HepG2 (cell line): Measurements from ENCODE around the gene AP3B1. TPM values are rescaled to one million over a fixed set of nuclear protein-coding genes. Genes with fewer than 3 reads are reported as not detected.
A peak's percentile ranks its signal among the peaks of the same experiment; 100 is the strongest.

Experiments
- ATF7-NPFF ChIP-seq: sonication (generic); formaldehyde crosslinking; IDR thresholded peaks from 2 replicates; pipeline ENCODE4 v1.8.1; 2023; ENCODE audit warnings: mild to moderate bottlenecking, low read depth, missing genetic modification reagents, moderate library complexity
- BCL6 ChIP-seq: IDR thresholded peaks from 2 replicates; pipeline ENCODE4 v1.6.1; 2016; ENCODE audit warnings: missing genetic modification reagents, missing compliant biosample characterization
- DPF2 ChIP-seq: sonication (generic); formaldehyde crosslinking; IDR thresholded peaks from 2 replicates; pipeline ENCODE4 v1.4.0; 2020; ENCODE audit warnings: mild to moderate bottlenecking, low read depth, missing genetic modification reagents, borderline replicate concordance
- FOXP1 ChIP-seq, 2 experiments: fragments of 450-650 bp in 1 of 2; IDR thresholded peaks; 2 replicates each; pipeline ENCODE4 v1.6.1; 2017 to 2018; ENCODE audit warnings: antibody characterized with exemption in 1 of 2
- HOXA5 ChIP-seq: sonication (generic); formaldehyde crosslinking; IDR thresholded peaks from 2 replicates; pipeline ENCODE4 v1.4.0; 2020; ENCODE audit warnings: missing genetic modification reagents
- HOXA7 ChIP-seq: sonication (generic); formaldehyde crosslinking; IDR thresholded peaks from 2 replicates; pipeline ENCODE4 v1.8.1; 2022; ENCODE audit warnings: mild to moderate bottlenecking, missing genetic modification reagents, moderate library complexity
- ISX ChIP-seq: sonication (generic); formaldehyde crosslinking; conservative IDR thresholded peaks from 2 replicates; pipeline ENCODE4 v1.5.0; 2020; ENCODE audit warnings: missing genetic modification reagents
- KAT8 ChIP-seq: IDR thresholded peaks from 2 replicates; pipeline ENCODE4 v1.6.1; 2016; ENCODE audit warnings: missing genetic modification reagents, missing compliant biosample characterization
- MAFK ChIP-seq, 2 experiments: IDR thresholded peaks in 1 of 2; conservative IDR thresholded peaks in 1 of 2; 2 replicates each; pipeline ENCODE4 v1.6.1; 2011; ENCODE audit warnings: improper control_type of control experiment in 2 of 2, low read length in 2 of 2
- MEF2D ChIP-seq: sonication (generic); formaldehyde crosslinking; IDR thresholded peaks from 2 replicates; pipeline ENCODE4 v1.5.1; 2020; ENCODE audit warnings: mild to moderate bottlenecking, missing genetic modification reagents
- NFIC ChIP-seq: IDR thresholded peaks from 2 replicates; pipeline ENCODE4 v1.6.1; 2012; ENCODE audit warnings: mild to moderate bottlenecking, low read length, inconsistent platforms
- RERE ChIP-seq: IDR thresholded peaks from 2 replicates; pipeline ENCODE4 v1.6.1; 2016; ENCODE audit warnings: low read depth, missing genetic modification reagents, missing compliant biosample characterization
- RFXAP ChIP-seq: sonication (generic); formaldehyde crosslinking; IDR thresholded peaks from 2 replicates; pipeline ENCODE4 v1.4.0; 2020; ENCODE audit warnings: missing genetic modification reagents, borderline replicate concordance
- RORA ChIP-seq: sonication (generic); formaldehyde crosslinking; IDR thresholded peaks from 2 replicates; pipeline ENCODE4 v1.5.0; 2020; ENCODE audit warnings: mild to moderate bottlenecking, missing genetic modification reagents, moderate library complexity
- SALL1 ChIP-seq: sonication (generic); formaldehyde crosslinking; IDR thresholded peaks from 2 replicates; pipeline ENCODE4 v1.8.0; 2022; ENCODE audit warnings: mild to moderate bottlenecking, missing genetic modification reagents
- SAP130 ChIP-seq: IDR thresholded peaks from 2 replicates; pipeline ENCODE4 v1.6.1; 2016; ENCODE audit warnings: low read depth
- SKI ChIP-seq: fragments of 450-650 bp; IDR thresholded peaks from one replicate; pipeline ENCODE4 v1.6.1; 2018; ENCODE audit warnings: mild to moderate bottlenecking; ENCODE audit not compliant: partially characterized antibody
- ZBTB7B ChIP-seq: sonication (generic); formaldehyde crosslinking; IDR thresholded peaks from 2 replicates; pipeline ENCODE4 v1.4.0; 2020; ENCODE audit warnings: missing genetic modification reagents
- ZKSCAN8 ChIP-seq: IDR thresholded peaks from 2 replicates; pipeline ENCODE4 v1.6.1; 2016; ENCODE audit warnings: borderline replicate concordance, missing genetic modification reagents, missing compliant biosample characterization
- ZNF121 ChIP-seq: sonication (generic); formaldehyde crosslinking; IDR thresholded peaks from 2 replicates; pipeline ENCODE4 v1.5.0; 2020; ENCODE audit warnings: mild to moderate bottlenecking, missing genetic modification reagents
- ZNF205 ChIP-seq: IDR thresholded peaks from 2 replicates; pipeline ENCODE4 v1.6.1; 2018; ENCODE audit warnings: missing biosample characterization, missing genetic modification reagents
- ZNF296 ChIP-seq: sonication (generic); formaldehyde crosslinking; conservative IDR thresholded peaks from 2 replicates; pipeline ENCODE4 v1.5.0; 2020; ENCODE audit warnings: mild to moderate bottlenecking, missing genetic modification reagents
- ZSCAN21 ChIP-seq: sonication (generic); formaldehyde crosslinking; IDR thresholded peaks from 2 replicates; pipeline ENCODE4 v1.8.0; 2022; ENCODE audit warnings: mild to moderate bottlenecking, missing genetic modification reagents, moderate library complexity, borderline replicate concordance
- ZSCAN25 ChIP-seq: sonication (generic); formaldehyde crosslinking; IDR thresholded peaks from 2 replicates; pipeline ENCODE4 v1.8.0; 2022; ENCODE audit warnings: mild to moderate bottlenecking, missing genetic modification reagents
- ZZZ3 ChIP-seq: sonication (generic); formaldehyde crosslinking; IDR thresholded peaks from 2 replicates; pipeline ENCODE4 v1.4.0; 2020; ENCODE audit warnings: missing genetic modification reagents, mild to moderate bottlenecking, borderline replicate concordance
- polyA plus RNA-seq, 8 experiments: library from polyadenylated mRNA; depleted of rRNA in 3 of 8; stranded (reverse) in 7 of 8; unstranded in 1 of 8; fragments of >200 nt; fragmentation: Illumina TruSeq in 4 of 8; extraction: Trizol in 4 of 8; gene quantifications; 2 replicates each; pipeline versions ENCODE4 v1.2.1 to v1.2.3, GENCODE V29; 2011 to 2016; ENCODE audit warnings: low read depth in 4 of 8, missing spikeins in 1 of 8, mixed read lengths in 1 of 8; ENCODE audit not compliant: insufficient read depth in 1 of 8
- total RNA-seq, 5 experiments: library from RNA; depleted of rRNA; stranded (reverse); fragments of >200 nt; fragmentation: Illumina TruSeq; extraction: Trizol; gene quantifications; 2 replicates each; pipeline ENCODE4 v1.2.3, GENCODE V29; 2016; ENCODE audit warnings: low read depth in 1 of 5
- TF ChIP-seq, protein P1 (sequence below): sonication (generic); formaldehyde crosslinking; IDR thresholded peaks from 2 replicates; pipeline ENCODE4 v1.4.0; 2020; ENCODE audit warnings: missing genetic modification reagents

The AP3B1 gene
- total and polyA plus RNA-seq, 2 of the 13 experiments (the other 11 are each of a cell fraction or from before 2014, with no cell fraction given) = 37.7 to 51.2 TPM

- TF ChIP-seq, protein P1, sequence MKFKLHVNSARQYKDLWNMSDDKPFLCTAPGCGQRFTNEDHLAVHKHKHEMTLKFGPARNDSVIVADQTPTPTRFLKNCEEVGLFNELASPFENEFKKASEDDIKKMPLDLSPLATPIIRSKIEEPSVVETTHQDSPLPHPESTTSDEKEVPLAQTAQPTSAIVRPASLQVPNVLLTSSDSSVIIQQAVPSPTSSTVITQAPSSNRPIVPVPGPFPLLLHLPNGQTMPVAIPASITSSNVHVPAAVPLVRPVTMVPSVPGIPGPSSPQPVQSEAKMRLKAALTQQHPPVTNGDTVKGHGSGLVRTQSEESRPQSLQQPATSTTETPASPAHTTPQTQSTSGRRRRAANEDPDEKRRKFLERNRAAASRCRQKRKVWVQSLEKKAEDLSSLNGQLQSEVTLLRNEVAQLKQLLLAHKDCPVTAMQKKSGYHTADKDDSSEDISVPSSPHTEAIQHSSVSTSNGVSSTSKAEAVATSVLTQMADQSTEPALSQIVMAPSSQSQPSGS (CRISPR knock-in tag) = peak; percentile 84
- TF ChIP-seq HOXA5 (peak; percentile 31; the same call in 1 of the 2 replicates), ZNF205 (CRISPR knock-in tag) (0 out of 2 replicates have a peak, but pooled peaks have one; percentile 41), ZSCAN21 (CRISPR knock-in tag) (no peak), BCL6 (peak; percentile 83), FOXP1 (IDR thresholded peaks at IDR 0.05) (no peak), FOXP1 (CRISPR knock-in tag; IDR thresholded peaks at IDR 0.05) (peak; percentile 94), MEF2D (CRISPR knock-in tag) (peak; percentile 73; the same call in 1 of the 2 replicates), KAT8 (CRISPR knock-in tag) (peak; percentile 45; the same call in 1 of the 2 replicates), ISX (CRISPR knock-in tag) (0 out of 2 replicates have a peak, but pooled peaks have one; percentile 46), DPF2 (peak; percentile 79), ZKSCAN8 (CRISPR knock-in tag) (peak; percentile 63; the same call in 1 of the 2 replicates), SKI (peak; percentile 85), ZNF121 (CRISPR knock-in tag) (peak; percentile 82), ATF7-NPFF (CRISPR knock-in tag) (no peak), NFIC (peak; percentile 61; the same call in 1 of the 2 replicates), RFXAP (CRISPR knock-in tag) (peak; percentile 27; the same call in 1 of the 2 replicates), RORA (CRISPR knock-in tag) (no peak), MAFK (conservative IDR thresholded peaks at IDR 0.05 in 1 of 2, IDR thresholded peaks at IDR 0.05 in 1 of 2; ENCODE audit: low read length in 2 of 2) (no peak), SAP130 (peak; percentile 45; the same call in 1 of the 2 replicates), RERE (no peak), ZNF296 (CRISPR knock-in tag) (no peak), SALL1 (CRISPR knock-in tag) (peak; percentile 86), HOXA7 (CRISPR knock-in tag) (no peak), ZSCAN25 (CRISPR knock-in tag) (no peak), ZZZ3 (CRISPR knock-in tag) (no peak), ZBTB7B (CRISPR knock-in tag) (0 out of 2 replicates have a peak, but pooled peaks have one; percentile 26)
Measured at GRCh38 chr5:78274540-78275197, 19.8 kb downstream of the AP3B1 start (continued).
